Caco-2 (cell line): Measurements from ENCODE around the gene TRIM21. TPM values are rescaled to one million over a fixed set of nuclear protein-coding genes. Genes with fewer than 3 reads are reported as not detected.
"Not testable (repeated sequence)": the region's sequence is repeated elsewhere in the genome, so short reads cannot be mapped to it uniquely, and the experiment has no call there.

ENCODE experiments used
- BruUV-seq: library from RNA; stranded (reverse); fragments of 400-500 nt; replicated peaks from 2 replicates; lab custom pipeline; 2021; lab: Mats Ljungman, UMichigan
- CTCF ChIA-PET: fragments of 300-600 bp; sonication (Branson Sonifier 250); formaldehyde crosslinking; loops from one replicate; lab custom pipeline; 2022; ENCODE audit warnings: antibody characterized with exemption; lab: Charles Lee
- POLR2A ChIA-PET: fragments of 300-600 bp; sonication (Branson Sonifier 250); formaldehyde crosslinking; loops from one replicate; lab custom pipeline; 2022; ENCODE audit warnings: antibody characterized with exemption; lab: Charles Lee
- DNase-seq, 2 experiments: peaks; one replicate each; pipeline versions ENCODE4 v3.0.0 to v3.0.0-alpha.2; 2020 to 2022
- H3K27me3 ChIP-seq: replicated peaks from 2 replicates; pipeline ENCODE4 v1.6.0; 2011; ENCODE audit warnings: low read length; ENCODE audit not compliant: control insufficient read depth, insufficient read depth
- H3K36me3 ChIP-seq: 2 replicates; pipeline ENCODE4 v1.5.1; 2011; ENCODE audit warnings: low read length; ENCODE audit not compliant: control insufficient read depth, insufficient read depth
- H3K4me1 ChIP-seq: fragments of 250-450 bp; sonication (Bioruptor Pico); 2 replicates; pipeline ENCODE4 v1.5.1; 2020; ENCODE audit warnings: mild to moderate bottlenecking
- H3K4me3 ChIP-seq: 2 replicates; pipeline ENCODE4 v1.5.1; 2011; ENCODE audit warnings: low read depth, mild to moderate bottlenecking, control low read depth, low read length
- H3K9me3 ChIP-seq: fragments of 250-450 bp; sonication (Bioruptor Pico); 2 replicates; pipeline ENCODE4 v1.5.1; 2020; ENCODE audit warnings: mild to moderate bottlenecking, moderate library complexity
- H3K27ac Mint-ChIP-seq: one replicate; pipeline ENCODE4 v1.8.0; 2022; ENCODE audit warnings: mixed read lengths; ENCODE audit not compliant: unreplicated experiment
- H3K27me3 Mint-ChIP-seq: one replicate; pipeline ENCODE4 v1.8.0; 2022; ENCODE audit warnings: mixed read lengths; ENCODE audit not compliant: insufficient read depth, unreplicated experiment
- H3K36me3 Mint-ChIP-seq: one replicate; pipeline ENCODE4 v1.8.0; 2022; ENCODE audit warnings: mild to moderate bottlenecking, mixed read lengths; ENCODE audit not compliant: insufficient read depth, unreplicated experiment
- H3K4me1 Mint-ChIP-seq: one replicate; pipeline ENCODE4 v1.8.0; 2022; ENCODE audit warnings: low read depth, mixed read lengths; ENCODE audit not compliant: unreplicated experiment
- H3K4me3 Mint-ChIP-seq: one replicate; pipeline ENCODE4 v1.8.0; 2022; ENCODE audit warnings: mild to moderate bottlenecking, moderate library complexity, mixed read lengths; ENCODE audit not compliant: unreplicated experiment
- H3K9me3 Mint-ChIP-seq: one replicate; pipeline ENCODE4 v1.8.0; 2022; ENCODE audit warnings: mixed read lengths; ENCODE audit not compliant: unreplicated experiment
- CTCF ChIP-seq, 2 experiments: fragments of 200-600 bp in 1 of 2; IDR thresholded peaks; 1 replicate in 1 of 2; 2 replicates in 1 of 2; pipeline versions ENCODE4 v1.5.1 to v1.8.0; 2011 to 2022; ENCODE audit warnings: antibody characterized with exemption in 1 of 2, control low read depth in 1 of 2, inconsistent platforms in 1 of 2, low read depth in 1 of 2, low read length in 1 of 2, mild to moderate bottlenecking in 1 of 2, moderate library complexity in 1 of 2; ENCODE audit not compliant: insufficient read depth in 1 of 2, severe bottlenecking in 1 of 2, unreplicated experiment in 1 of 2
- intact Hi-C: fragments of 100-400 bp; cut with micrococcal nuclease; formaldehyde crosslinking; loops from one replicate; pipeline ENCODE4 v1.10.0; 2022; ENCODE audit not compliant: unreplicated experiment
- total RNA-seq: library from RNA; stranded (reverse); gene quantifications from 2 replicates; pipeline ENCODE4 v1.2.3, GENCODE V29; 2022

Gene TRIM21
- total RNA-seq, 1 experiment from 2014 or later = 6.1 TPM

GRCh38 chr11:4418403-4418802 lies 24.9 kb upstream of the TRIM21 start:
- no peak overlapping the region for H3K27ac Mint-ChIP-seq
- no peak for DNase-seq
- POLR2A ChIA-PET = no interaction called here

GRCh38 chr11:4416816-4417215 lies 23.3 kb upstream of the TRIM21 start:
- POLR2A ChIA-PET = no interaction called here
- CTCF ChIA-PET = no interaction called here
- Mint-ChIP-seq H3K9me3 (no peaks in the 10 kb centered on the region), H3K27ac (no peak overlapping the region), H3K36me3 (no peaks in the 10 kb centered on the region), H3K27me3 (peaks cover 11% of the 10 kb centered on the region), H3K4me3 (no peak overlapping the region), H3K4me1 (peaks cover 6% of the 10 kb centered on the region)
- TF ChIP-seq CTCF (IDR thresholded peaks at IDR 0.05; ENCODE audit: insufficient read depth in 1 of 2, low read depth in 1 of 2, low read length in 1 of 2, severe bottlenecking in 1 of 2, unreplicated experiment in 1 of 2) = no peak
- BruUV-seq = no TSS peak
- H3K9me3 ChIP-seq = no peaks in the 10 kb centered on the region
- no peaks in the 10 kb centered on the region for H3K36me3 ChIP-seq
- no peaks in the 10 kb centered on the region for H3K27me3 ChIP-seq
- H3K4me3 ChIP-seq = no peak overlapping the region
- no peak for DNase-seq
- intact Hi-C loops = no loop called here
- H3K4me1 ChIP-seq = no peaks in the 10 kb centered on the region

More at GRCh38 chr11:4418403-4418802, 24.9 kb upstream of the TRIM21 start:
- Histone ChIP-seq H3K27me3 (no peaks in the 10 kb centered on the region), H3K36me3 (no peaks in the 10 kb centered on the region), H3K4me3 (no peak overlapping the region), H3K9me3 (no peaks in the 10 kb centered on the region), H3K4me1 (no peaks in the 10 kb centered on the region)
- no peak for TF ChIP-seq CTCF (IDR thresholded peaks at IDR 0.05; ENCODE audit: insufficient read depth in 1 of 2, low read depth in 1 of 2, low read length in 1 of 2, severe bottlenecking in 1 of 2, unreplicated experiment in 1 of 2)
- Mint-ChIP-seq H3K4me1 (peaks cover 6% of the 10 kb centered on the region), H3K4me3 (no peak overlapping the region), H3K36me3 (no peaks in the 10 kb centered on the region), H3K9me3 (no peaks in the 10 kb centered on the region), H3K27me3 (peaks cover 11% of the 10 kb centered on the region)
- no TSS peak for BruUV-seq
- CTCF ChIA-PET = no interaction called here
- intact Hi-C loops = no loop called here

DNA sequence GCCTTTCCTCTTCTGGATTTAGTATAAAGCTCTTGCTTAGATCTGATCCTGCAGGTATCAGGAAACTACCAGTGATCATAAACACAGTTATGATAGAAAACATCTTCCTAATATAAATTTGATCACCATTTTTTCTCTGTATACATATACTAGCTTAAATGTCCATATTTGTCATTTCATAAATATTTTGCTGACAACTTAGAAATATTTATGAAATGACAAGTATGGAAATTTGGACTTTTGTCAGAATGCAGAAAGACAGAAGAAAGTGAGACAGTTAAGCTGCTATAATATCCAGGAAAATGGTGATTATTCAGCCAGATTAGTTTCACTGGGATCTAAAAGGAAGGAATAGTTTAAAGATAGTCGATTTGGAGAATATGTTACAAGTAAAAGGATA lies 22.8 kb upstream of the TRIM21 start:
- no peak for DNase-seq
- peaks cover 6% of the 10 kb centered on the region for H3K4me1 Mint-ChIP-seq
- Histone ChIP-seq H3K27me3 (no peaks in the 10 kb centered on the region), H3K4me3 (no peak overlapping the region), H3K36me3 (no peaks in the 10 kb centered on the region), H3K9me3 (no peaks in the 10 kb centered on the region), H3K4me1 (no peaks in the 10 kb centered on the region)
- BruUV-seq = no TSS peak
- no peak overlapping the region for H3K4me3 Mint-ChIP-seq
- CTCF ChIA-PET = no interaction called here
- no peak overlapping the region for H3K27ac Mint-ChIP-seq
- no peaks in the 10 kb centered on the region for H3K9me3 Mint-ChIP-seq
- POLR2A ChIA-PET = no interaction called here
- H3K27me3 Mint-ChIP-seq = peaks cover 11% of the 10 kb centered on the region
- TF ChIP-seq CTCF (IDR thresholded peaks at IDR 0.05; ENCODE audit: insufficient read depth in 1 of 2, low read depth in 1 of 2, low read length in 1 of 2, severe bottlenecking in 1 of 2, unreplicated experiment in 1 of 2) = no peak
- intact Hi-C loops = no loop called here
- no peaks in the 10 kb centered on the region for H3K36me3 Mint-ChIP-seq

- BruUV-seq, intact Hi-C loops, H3K27ac Mint-ChIP-seq, H3K9me3 Mint-ChIP-seq, H3K4me3 Mint-ChIP-seq, H3K9me3 ChIP-seq, POLR2A ChIA-PET, H3K27me3 ChIP-seq, H3K36me3 ChIP-seq, H3K4me3 ChIP-seq, H3K27me3 Mint-ChIP-seq, CTCF ChIA-PET, H3K4me1 ChIP-seq, H3K36me3 Mint-ChIP-seq, H3K4me1 Mint-ChIP-seq, DNase-seq: not testable (repeated sequence)
Measured at GRCh38 chr11:4406206-4406605, 12.7 kb upstream of the TRIM21 start.
